Mesenchymal stem cell (in vitro differentiated cells and primary cell): Measurements from ENCODE around the gene LUC7L2.
"Not testable (repeated sequence)": the region's sequence is repeated elsewhere in the genome, so short reads cannot be mapped to it uniquely, and the experiment has no call there.

Experiments
- DNase-seq: peaks from one replicate; pipeline ENCODE4 v3.0.0-alpha.2; 2013
- H2AFZ ChIP-seq: one replicate; pipeline ENCODE4 v1.6.1; 2013; ENCODE audit warnings: low read depth, mild to moderate bottlenecking, control low read depth, inconsistent platforms, low read length, moderate library complexity
- H2AK5ac ChIP-seq: 2 replicates; pipeline ENCODE4 v1.6.1; 2013; ENCODE audit warnings: low read length, moderate library complexity, mild to moderate bottlenecking, inconsistent platforms; ENCODE audit not compliant: severe bottlenecking
- H2BK120ac ChIP-seq: one replicate; pipeline ENCODE4 v1.6.1; 2013; ENCODE audit warnings: low read depth, mild to moderate bottlenecking, inconsistent platforms, low read length, moderate library complexity
- H2BK12ac ChIP-seq, 2 experiments: one replicate each; pipeline ENCODE4 v1.6.1; 2013; ENCODE audit warnings: inconsistent platforms in 2 of 2, low read length in 2 of 2, mild to moderate bottlenecking in 2 of 2, moderate library complexity in 2 of 2, control low read depth in 1 of 2
- H2BK15ac ChIP-seq: one replicate; pipeline ENCODE4 v1.6.1; 2013; ENCODE audit warnings: mild to moderate bottlenecking, low read depth, inconsistent platforms; ENCODE audit not compliant: poor library complexity, severe bottlenecking
- H2BK5ac ChIP-seq: 2 replicates; pipeline ENCODE4 v1.6.1; 2013; ENCODE audit warnings: low read depth, mild to moderate bottlenecking, low read length, control low read depth, inconsistent platforms; ENCODE audit not compliant: poor library complexity, severe bottlenecking
- H3K14ac ChIP-seq, 2 experiments: one replicate each; pipeline ENCODE4 v1.6.1; 2013; ENCODE audit warnings: inconsistent platforms in 2 of 2, low read length in 2 of 2, control low read depth in 1 of 2, mild to moderate bottlenecking in 1 of 2, moderate library complexity in 1 of 2
- H3K18ac ChIP-seq, 2 experiments: one replicate each; pipeline ENCODE4 v1.6.1; 2013; ENCODE audit warnings: inconsistent platforms in 2 of 2, low read length in 2 of 2, control low read depth in 1 of 2, low read depth in 1 of 2, mild to moderate bottlenecking in 1 of 2
- H3K23ac ChIP-seq, 2 experiments: one replicate each; pipeline ENCODE4 v1.6.1; 2013; ENCODE audit warnings: inconsistent platforms in 2 of 2, low read length in 2 of 2, mild to moderate bottlenecking in 2 of 2, moderate library complexity in 2 of 2, control low read depth in 1 of 2
- H3K27ac ChIP-seq: 2 replicates; pipeline ENCODE4 v1.5.1; 2013; ENCODE audit warnings: mild to moderate bottlenecking, moderate library complexity, low read length, control low read depth, inconsistent platforms; ENCODE audit not compliant: poor library complexity, severe bottlenecking
- H3K27me3 ChIP-seq, 2 experiments: 2 replicates each; pipeline versions ENCODE4 v1.6.1 to v1.7.0; 2013; ENCODE audit warnings: low read length in 2 of 2, mild to moderate bottlenecking in 2 of 2, moderate library complexity in 2 of 2, control low read depth in 1 of 2, inconsistent platforms in 1 of 2; ENCODE audit not compliant: control insufficient read depth in 1 of 2, insufficient read depth in 1 of 2
- H3K36me3 ChIP-seq, 2 experiments: 2 replicates each; pipeline versions ENCODE4 v1.6.1 to v1.7.0; 2013; ENCODE audit warnings: low read length in 2 of 2, control low read depth in 1 of 2, inconsistent platforms in 1 of 2, low read depth in 1 of 2, mild to moderate bottlenecking in 1 of 2; ENCODE audit not compliant: insufficient read depth in 2 of 2, control insufficient read depth in 1 of 2
- H3K4ac ChIP-seq, 2 experiments: one replicate each; pipeline ENCODE4 v1.6.1; 2013; ENCODE audit warnings: inconsistent platforms in 2 of 2, low read length in 2 of 2, mild to moderate bottlenecking in 2 of 2, moderate library complexity in 2 of 2, control low read depth in 1 of 2, low read depth in 1 of 2
- H3K4me1 ChIP-seq: 2 replicates; pipeline ENCODE4 v1.6.1; 2013; ENCODE audit warnings: low read depth, low read length, control low read depth; ENCODE audit not compliant: control insufficient read depth, insufficient read depth
- H3K4me2 ChIP-seq: 2 replicates; pipeline ENCODE4 v1.6.1; 2013; ENCODE audit warnings: low read length, mild to moderate bottlenecking, inconsistent platforms; ENCODE audit not compliant: poor library complexity, severe bottlenecking
- H3K4me3 ChIP-seq, 2 experiments: 2 replicates each; pipeline versions ENCODE4 v1.5.1 to v1.7.0; 2013; ENCODE audit warnings: low read length in 2 of 2, mild to moderate bottlenecking in 2 of 2, control low read depth in 1 of 2, low read depth in 1 of 2; ENCODE audit not compliant: insufficient read depth in 1 of 2
- H3K79me1 ChIP-seq: replicated peaks from 2 replicates; pipeline ENCODE4 v1.6.1; 2013; ENCODE audit warnings: mild to moderate bottlenecking, control low read depth, low read length, inconsistent platforms; ENCODE audit not compliant: poor library complexity, severe bottlenecking
- H3K9ac ChIP-seq: 2 replicates; pipeline ENCODE4 v1.7.0; 2013; ENCODE audit warnings: mild to moderate bottlenecking, low read length, moderate library complexity
- H3K9me3 ChIP-seq: 2 replicates; pipeline ENCODE4 v1.7.0; 2013; ENCODE audit warnings: mild to moderate bottlenecking, low read length; ENCODE audit not compliant: control insufficient read depth
- H4K8ac ChIP-seq: one replicate; pipeline ENCODE4 v1.6.1; 2013; ENCODE audit warnings: inconsistent platforms, mild to moderate bottlenecking, low read length, moderate library complexity
- H4K91ac ChIP-seq: one replicate; pipeline ENCODE4 v1.6.1; 2013; ENCODE audit warnings: mild to moderate bottlenecking, low read length, inconsistent platforms
- WGBS: methylation state at CpG from one replicate; pipeline ENCODE4 v1.1.7; 2013; ENCODE audit warnings: mixed read lengths; 5-methylcytosine and 5-hydroxymethylcytosine counted together

Gene LUC7L2

DNA sequence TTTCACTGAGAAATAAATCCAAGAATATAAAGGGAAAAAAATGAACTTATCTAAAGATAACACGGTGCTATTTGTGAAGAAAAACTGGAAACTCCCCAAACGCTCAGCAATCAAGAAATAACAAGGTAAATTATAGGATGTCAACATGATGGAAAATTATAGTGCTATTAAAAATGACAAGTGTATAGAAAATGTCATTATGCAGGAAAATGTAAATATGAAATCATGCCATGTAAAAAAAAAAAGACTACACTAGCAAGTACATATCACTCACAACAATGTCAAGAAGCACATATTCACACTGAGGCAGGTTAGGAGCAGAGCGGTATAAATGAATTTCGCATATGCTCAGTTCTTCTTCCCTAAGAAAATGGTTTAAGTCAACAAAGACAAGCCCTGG is 96.1 kb downstream of the LUC7L2 start:
- Histone ChIP-seq H4K8ac (no peak overlapping the region), H4K91ac (no peak overlapping the region), H3K14ac (no peak overlapping the region), H3K4me1 (peaks cover 2% of the 10 kb centered on the region), H3K18ac (no peak overlapping the region), H3K36me3 (no peaks in the 10 kb centered on the region), H3K4me3 (no peak overlapping the region), H3K23ac (no peak overlapping the region), H2BK120ac (no peak overlapping the region), H3K9me3 (no peaks in the 10 kb centered on the region), H3K79me1 (no peaks in the 10 kb centered on the region), H3K4me2 (no peak overlapping the region), H3K9ac (no peak overlapping the region), H2BK12ac (no peak overlapping the region), H2BK5ac (no peak overlapping the region), H3K27ac (no peak overlapping the region), H2AFZ (no peak overlapping the region), H2BK15ac (no peak overlapping the region), H2AK5ac (no peak overlapping the region), H3K4ac (no peak overlapping the region), H3K27me3 (no peaks in the 10 kb centered on the region)
- 91% methylated on average over 2 of the region's 4 CpGs for WGBS
- DNase-seq = no peak

- no peak overlapping the region for H3K9ac ChIP-seq
- H3K4me3 ChIP-seq = no peak overlapping the region
- H3K18ac ChIP-seq = no peak overlapping the region
- no peak overlapping the region for H4K91ac ChIP-seq
- H3K4me1 ChIP-seq = peaks cover 2% of the 10 kb centered on the region
- no peak overlapping the region for H4K8ac ChIP-seq
- H2BK15ac ChIP-seq = no peak overlapping the region
- H2BK120ac ChIP-seq = no peak overlapping the region
- no peaks in the 10 kb centered on the region for H3K79me1 ChIP-seq
- H3K14ac ChIP-seq = no peak overlapping the region
- no peak overlapping the region for H3K23ac ChIP-seq
- H2AK5ac ChIP-seq = no peak overlapping the region
- WGBS = 95% methylated on average over 8 of the region's 8 CpGs
- H3K36me3 ChIP-seq = no peaks in the 10 kb centered on the region
- no peak overlapping the region for H3K4me2 ChIP-seq
- H3K4ac ChIP-seq = no peak overlapping the region
- H2BK5ac ChIP-seq = no peak overlapping the region
- no peak overlapping the region for H3K27ac ChIP-seq
- no peaks in the 10 kb centered on the region for H3K27me3 ChIP-seq
- no peak overlapping the region for H2BK12ac ChIP-seq
- DNase-seq = no peak
- no peak overlapping the region for H2AFZ ChIP-seq
- H3K9me3 ChIP-seq = no peaks in the 10 kb centered on the region
Observed at GRCh38 chr7:139456511-139456910, 96.8 kb downstream of the LUC7L2 start.

GRCh38 chr7:139457153-139457946 is 97.7 kb downstream of the LUC7L2 start:
- Histone ChIP-seq H3K14ac (no peak overlapping the region), H3K27me3 (no peaks in the 10 kb centered on the region), H3K36me3 (no peaks in the 10 kb centered on the region), H2BK15ac (no peak overlapping the region), H3K27ac (no peak overlapping the region), H2AFZ (no peak overlapping the region), H3K4me3 (no peak overlapping the region), H4K8ac (no peak overlapping the region), H4K91ac (no peak overlapping the region), H3K23ac (no peak overlapping the region), H3K4me2 (no peak overlapping the region), H2BK120ac (no peak overlapping the region), H3K79me1 (no peaks in the 10 kb centered on the region), H2BK5ac (no peak overlapping the region), H3K9me3 (no peaks in the 10 kb centered on the region), H3K4ac (no peak overlapping the region), H3K4me1 (peaks cover 2% of the 10 kb centered on the region), H3K18ac (no peak overlapping the region), H3K9ac (no peak overlapping the region), H2BK12ac (no peak overlapping the region), H2AK5ac (no peak overlapping the region)
- 68% methylated on average over 13 of the region's 15 CpGs for WGBS
- DNase-seq = peak; percentile 9

GRCh38 chr7:139463421-139463820 is 103.7 kb downstream of the LUC7L2 start:
- H2BK12ac ChIP-seq, H3K4me2 ChIP-seq, H4K8ac ChIP-seq, H3K14ac ChIP-seq, H2BK5ac ChIP-seq, H4K91ac ChIP-seq, H3K27ac ChIP-seq, H3K9me3 ChIP-seq, H3K4me3 ChIP-seq, H3K23ac ChIP-seq, H2BK15ac ChIP-seq, H2AFZ ChIP-seq, H3K18ac ChIP-seq, DNase-seq, H3K4ac ChIP-seq, H3K36me3 ChIP-seq, H3K4me1 ChIP-seq, H3K27me3 ChIP-seq, H3K9ac ChIP-seq, H3K79me1 ChIP-seq, H2BK120ac ChIP-seq, H2AK5ac ChIP-seq: not testable (repeated sequence)
- WGBS = 98% methylated on average over 12 of the region's 12 CpGs
